Gastroesophageal sphincter (tissue), 3 donors: ENCODE data around the gene FIBP.

Experiments
- CTCF ChIP-seq, 4 experiments: fragments of 200-600 bp in 2 of 4; fragments of 450-650 bp in 2 of 4; sonication (generic) in 1 of 4; IDR thresholded peaks; one replicate each; pipeline ENCODE4 v1.5.1; 2017 to 2019; ENCODE audit warnings: antibody characterized with exemption in 4 of 4, mild to moderate bottlenecking in 2 of 4, moderate library complexity in 2 of 4
- POLR2A ChIP-seq, 2 donors: fragments of 450-650 bp; IDR thresholded peaks; one replicate each; pipeline ENCODE4 v1.6.1; 2017; ENCODE audit warnings: antibody characterized with exemption in 2 of 2, mild to moderate bottlenecking in 2 of 2, moderate library complexity in 1 of 2
- POLR2AphosphoS5 ChIP-seq: sonication (generic); formaldehyde crosslinking; IDR thresholded peaks from one replicate; pipeline ENCODE4 v1.6.1; 2017; ENCODE audit warnings: antibody characterized with exemption

- TF ChIP-seq POLR2A (IDR thresholded peaks at IDR 0.05) (no peak), POLR2AphosphoS5 (no peak), CTCF (IDR thresholded peaks at IDR 0.05) (no peak)
Observed at GRCh38 chr11:65868907-65869306, 19.4 kb downstream of the FIBP start.
